ENCODE measurements around the gene CDK9.
"Not testable (repeated sequence)": the region's sequence is repeated elsewhere in the genome, so short reads cannot be mapped to it uniquely, and the experiment has no call there.

CDK9 gene

GRCh38 chr9:127785933-127786772 lies at the start of gene CDK9:
CDK9 (plus strand) TSS chr9:127786034; CDS start chr9:127786149, 115 bp downstream.
- peak; percentile 85 to 93 for DNase-seq

DNA sequence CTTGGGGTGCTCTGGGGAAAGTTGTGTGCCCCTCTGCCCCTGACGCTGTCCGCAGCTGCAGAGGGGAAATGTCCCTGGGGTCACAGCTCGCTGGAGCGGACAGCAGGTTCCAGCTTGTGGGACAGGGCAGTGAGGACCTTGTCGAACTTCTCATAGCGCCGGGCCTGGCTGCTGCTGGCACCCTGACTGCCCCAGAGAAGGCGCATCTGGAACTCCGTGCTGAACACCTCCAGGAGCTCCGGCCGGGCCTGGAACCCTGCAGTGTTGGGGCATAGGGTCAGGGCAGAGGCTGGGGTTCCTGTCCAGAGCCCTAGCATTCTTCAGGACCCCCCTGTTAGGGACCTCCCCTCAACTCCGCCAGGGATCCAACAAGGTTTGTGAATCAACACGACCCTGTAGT lies 47.2 kb upstream of the CDK9 start:
- no peak for DNase-seq

DNA sequence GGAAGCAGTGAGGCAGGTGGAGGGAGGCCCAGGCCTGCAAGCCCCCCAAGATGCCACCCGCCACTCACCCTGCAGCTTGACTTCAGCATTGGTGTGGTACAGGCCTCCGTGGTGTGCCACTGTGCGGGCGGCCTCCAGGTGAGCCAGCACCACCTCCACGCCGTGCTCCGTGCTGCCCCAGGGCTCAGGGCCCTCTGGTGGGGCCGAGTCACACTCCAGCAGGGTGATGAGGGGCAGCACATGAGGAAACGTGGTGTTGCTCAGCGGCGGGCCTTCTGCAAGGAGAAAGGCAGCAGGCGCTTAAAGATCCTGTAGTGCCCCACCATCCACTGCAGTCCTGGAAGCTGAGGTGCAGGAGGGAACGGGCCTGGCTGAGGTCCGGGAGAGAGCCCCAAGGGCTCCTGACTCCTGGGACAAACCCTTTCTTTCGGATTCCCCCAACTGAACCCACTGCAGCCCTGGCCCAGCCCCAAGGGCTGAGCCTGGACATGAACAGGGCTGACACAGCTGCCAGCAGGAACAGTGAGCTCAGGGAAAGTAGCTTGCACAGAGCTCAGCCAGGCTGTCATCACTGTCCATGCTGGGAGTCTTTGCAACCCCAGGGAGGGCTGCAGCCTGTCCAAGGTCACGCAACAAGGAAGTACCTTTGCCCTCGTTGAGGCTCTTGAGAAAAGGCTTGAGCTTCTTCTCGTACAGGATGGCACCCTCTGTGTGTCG lies 46.1 kb upstream of the CDK9 start:
- DNase-seq = peak in 1 of 2 donors; percentile 33

DNA sequence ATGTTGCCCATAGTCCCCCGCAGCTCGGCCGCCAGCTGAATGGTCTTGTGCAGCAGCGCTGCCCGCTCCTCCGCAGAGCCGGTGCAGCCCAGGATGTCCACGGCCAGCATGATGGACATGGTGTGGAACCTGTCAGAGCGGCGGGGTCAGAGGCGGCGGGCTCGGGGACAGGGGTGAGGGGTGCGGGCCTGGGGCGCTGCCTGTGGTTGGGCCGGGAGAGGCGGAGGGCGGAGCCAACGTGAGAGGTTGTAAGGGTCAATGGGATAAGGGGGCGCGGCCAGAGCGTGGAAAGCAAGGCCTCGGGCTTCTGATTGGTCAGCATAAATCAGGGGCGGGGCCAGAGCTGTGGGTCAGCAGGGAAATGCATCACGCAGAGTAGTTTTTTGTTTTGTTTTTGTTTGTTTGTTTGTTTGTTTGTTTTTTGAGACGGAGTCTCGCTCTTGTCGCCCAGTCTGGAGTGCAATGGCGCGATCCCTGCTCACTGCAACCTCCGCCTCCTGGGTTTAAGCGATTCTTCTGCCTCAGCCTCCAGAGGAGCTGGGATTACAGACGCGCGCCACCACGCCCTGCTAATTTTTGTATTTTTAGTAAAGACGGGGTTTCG lies 43.9 kb upstream of the CDK9 start:
- DNase-seq = no peak

GRCh38 chr9:127742435-127743088 lies 43.3 kb upstream of the CDK9 start:
- no peak for DNase-seq

GRCh38 chr9:127744398-127745110 lies 41.3 kb upstream of the CDK9 start:
- no peak for DNase-seq

GRCh38 chr9:127746959-127747569 lies 38.8 kb upstream of the CDK9 start:
- DNase-seq = no peak

GRCh38 chr9:127749090-127749787 lies 36.6 kb upstream of the CDK9 start:
- DNase-seq = no peak

- no peak for DNase-seq
Measured at GRCh38 chr9:127751269-127752054, 34.4 kb upstream of the CDK9 start.

GRCh38 chr9:127753148-127753547 lies 32.7 kb upstream of the CDK9 start:
- DNase-seq = no peak

- DNase-seq = peak in 1 of 2 donors; percentile 57
Measured at GRCh38 chr9:127753622-127754021, 32.2 kb upstream of the CDK9 start.

DNA sequence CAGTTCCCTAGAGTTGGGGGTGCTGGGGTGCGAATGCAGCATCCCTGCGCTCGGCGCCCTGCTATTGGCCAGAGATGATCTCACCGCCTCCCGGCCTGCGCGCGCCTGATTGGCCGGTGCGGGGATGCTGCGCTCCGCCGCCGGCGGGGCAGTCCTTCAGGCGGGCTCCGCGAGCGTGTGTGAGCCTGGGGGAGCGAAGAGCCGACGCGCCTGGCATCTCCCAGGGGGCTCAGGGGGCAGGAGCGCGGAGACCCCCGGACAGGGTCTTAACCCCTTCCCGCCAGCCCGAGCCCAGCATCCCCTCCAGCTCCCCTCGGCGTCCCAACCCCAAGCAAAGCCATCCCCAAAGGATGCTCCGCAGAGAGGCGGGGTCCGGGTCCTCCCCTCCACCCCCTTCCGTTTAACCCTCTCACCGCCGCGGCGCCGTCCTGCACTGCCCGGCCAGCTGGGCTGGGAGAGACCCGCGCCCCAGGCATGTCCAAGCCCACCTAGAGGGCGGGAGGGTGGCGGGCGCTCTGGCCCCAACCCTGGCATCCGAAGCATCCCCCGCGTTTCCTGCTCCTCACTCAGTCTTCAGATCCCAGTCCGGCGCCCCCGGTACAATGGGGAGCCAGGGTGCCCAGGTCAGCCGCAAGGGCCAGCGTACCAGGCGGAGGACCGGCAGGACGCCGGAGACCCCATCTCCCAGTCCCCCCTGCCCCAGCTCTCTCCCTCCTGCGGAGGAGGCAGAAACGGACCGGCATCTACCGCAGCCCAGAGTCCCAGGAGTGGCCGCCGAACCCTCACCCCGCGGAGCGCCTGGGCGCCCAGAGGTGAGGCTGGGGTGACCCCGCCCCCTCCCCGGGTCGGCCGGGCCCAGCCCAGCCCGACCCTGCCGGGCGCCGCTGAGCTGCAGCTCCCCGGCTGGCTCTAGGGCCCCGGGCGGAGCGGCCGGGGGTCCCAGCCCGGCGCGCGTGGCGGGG lies 31.5 kb upstream of the CDK9 start:
- DNase-seq = no peak

- DNase-seq = no peak
Measured at GRCh38 chr9:127755061-127756060, 30.5 kb upstream of the CDK9 start.

DNA sequence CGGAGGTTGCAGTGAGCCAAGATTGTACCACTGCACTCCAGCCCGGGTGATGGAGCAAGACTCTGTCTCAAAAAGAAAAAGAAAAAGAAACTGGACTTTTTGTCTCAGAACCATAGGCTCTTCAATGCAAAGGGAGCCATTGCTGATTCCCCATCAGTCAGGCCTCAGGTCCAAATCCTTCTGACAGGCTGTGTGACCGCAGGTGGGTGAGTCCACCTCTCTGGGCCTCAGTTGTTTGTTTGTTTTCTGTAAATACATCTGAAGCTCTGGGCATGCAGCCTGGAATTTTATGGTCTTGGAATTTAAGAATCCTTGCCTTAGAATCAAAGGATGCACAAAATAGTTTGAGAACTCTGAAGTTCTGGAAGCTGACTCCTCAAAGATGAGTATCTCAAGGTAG lies 29.6 kb upstream of the CDK9 start:
- DNase-seq = no peak

- not testable (repeated sequence) for DNase-seq
Measured at GRCh38 chr9:127756776-127757175, 29.1 kb upstream of the CDK9 start.

DNA sequence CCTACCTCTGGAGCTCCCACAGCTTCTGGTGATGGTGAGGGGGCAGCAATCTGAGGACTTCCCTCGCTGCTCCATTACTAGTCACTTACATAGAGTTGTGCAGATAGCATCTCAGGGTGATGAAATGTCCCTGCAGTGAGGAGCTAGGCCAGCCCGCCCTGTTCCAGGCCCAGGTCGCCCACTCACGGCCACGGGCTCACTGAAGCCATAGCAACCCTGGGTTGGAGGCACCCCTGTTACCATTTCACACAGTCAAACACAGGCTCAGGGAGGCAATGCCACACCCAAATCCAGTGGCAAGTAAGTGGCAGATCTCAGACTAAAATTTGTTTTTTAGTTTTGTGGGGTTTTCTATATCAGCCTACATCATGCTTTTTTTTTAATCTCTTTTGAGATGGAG lies 27.0 kb upstream of the CDK9 start:
- no peak for DNase-seq

- DNase-seq = no peak
Measured at GRCh38 chr9:127761061-127761460, 24.8 kb upstream of the CDK9 start.

GRCh38 chr9:127761491-127761956 lies 24.3 kb upstream of the CDK9 start:
- no peak for DNase-seq
